UCSD-AML1 (cell line): Measurements from ENCODE around the gene SLC24A4.

Experiments used
- DNase-seq: peaks from one replicate; lab custom pipeline; 2025; ENCODE audit not compliant: unreplicated experiment; lab: John Stamatoyannopoulos, UW

Gene SLC24A4

DNA sequence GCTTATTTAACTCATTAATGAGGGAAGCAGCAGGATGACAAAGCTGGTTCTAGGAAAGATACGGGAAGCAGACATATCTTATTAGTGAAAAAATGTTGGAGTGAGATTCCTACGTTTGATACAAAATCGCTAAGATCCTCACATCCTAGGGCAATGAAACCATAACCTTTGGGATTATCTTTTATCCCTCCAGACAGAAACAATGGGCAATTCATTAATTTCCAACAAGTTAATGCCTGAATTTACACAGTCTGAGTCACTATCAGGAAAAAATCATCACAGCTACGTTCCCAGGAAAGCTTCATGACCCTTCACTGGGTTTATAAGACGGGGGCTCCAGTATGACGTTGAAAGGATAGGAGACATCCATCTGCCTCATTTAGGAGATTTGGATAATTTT lies 45.0 kb downstream of the SLC24A4 start:
- no peak for DNase-seq

- DNase-seq: no peak
These were observed 46.1 kb downstream of the SLC24A4 start for GRCh38 chr14:92369097-92369496.

DNA sequence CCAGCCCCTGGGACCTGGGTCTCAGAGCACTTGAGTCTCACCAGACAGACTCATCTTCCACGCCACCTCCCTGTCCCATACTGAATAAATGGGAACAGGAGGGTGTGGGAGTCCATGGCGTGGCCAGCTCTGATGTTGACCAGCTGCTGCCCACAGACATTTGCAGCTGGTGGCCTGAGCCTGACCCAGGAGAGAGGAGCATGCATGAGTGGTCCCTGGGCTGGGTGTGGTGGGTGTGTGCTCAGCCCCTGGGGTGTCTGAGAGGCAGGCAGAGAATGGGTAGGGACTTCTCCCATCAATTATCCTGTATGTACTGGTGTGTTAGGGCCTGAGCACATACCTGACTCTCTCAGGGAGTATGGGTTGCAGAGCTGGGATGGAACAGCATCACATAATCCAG lies 49.3 kb downstream of the SLC24A4 start:
- DNase-seq: no peak

DNA sequence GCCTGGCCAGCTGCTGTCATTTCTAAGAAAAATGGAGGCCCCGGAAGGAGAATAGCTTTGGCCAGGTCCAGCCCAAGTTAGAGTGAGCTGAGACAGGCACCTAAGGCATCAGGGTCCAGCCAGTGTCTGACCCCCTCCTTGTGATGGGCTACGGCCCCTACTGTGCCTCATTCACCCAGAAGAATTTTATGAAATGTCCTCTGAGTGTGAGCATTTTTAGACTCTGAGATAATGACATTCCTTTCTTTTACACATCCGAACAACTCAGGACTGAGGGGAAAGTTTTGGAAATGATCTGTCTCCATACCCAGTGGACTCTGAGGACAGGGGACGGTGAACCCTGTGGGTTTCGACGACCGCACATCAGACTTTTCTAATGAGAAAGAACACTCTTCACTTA lies 50.4 kb downstream of the SLC24A4 start:
- DNase-seq: no peak

- no peak for DNase-seq
These were observed 57.2 kb downstream of the SLC24A4 start for GRCh38 chr14:92380131-92380530.

DNA sequence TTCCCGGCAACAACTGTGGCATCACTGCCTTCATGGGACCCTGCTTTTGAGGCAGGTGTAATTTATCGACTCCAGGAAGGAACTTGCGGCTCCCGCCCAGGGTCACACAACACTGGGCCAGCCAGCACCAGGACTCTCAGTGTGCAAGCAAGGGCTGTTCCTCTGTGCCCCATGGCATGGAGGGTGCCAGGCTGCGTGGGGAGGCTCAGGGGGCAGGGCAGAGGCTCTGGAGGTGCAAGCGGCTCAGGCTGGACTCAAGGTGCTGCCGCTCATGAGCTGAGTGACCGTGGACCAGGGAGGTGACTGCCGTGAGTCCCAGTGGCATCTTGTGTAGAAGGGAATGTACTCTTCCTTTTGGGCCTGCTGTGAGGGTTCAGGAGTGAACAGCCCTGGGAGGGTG lies 57.6 kb downstream of the SLC24A4 start:
- DNase-seq: no peak

DNA sequence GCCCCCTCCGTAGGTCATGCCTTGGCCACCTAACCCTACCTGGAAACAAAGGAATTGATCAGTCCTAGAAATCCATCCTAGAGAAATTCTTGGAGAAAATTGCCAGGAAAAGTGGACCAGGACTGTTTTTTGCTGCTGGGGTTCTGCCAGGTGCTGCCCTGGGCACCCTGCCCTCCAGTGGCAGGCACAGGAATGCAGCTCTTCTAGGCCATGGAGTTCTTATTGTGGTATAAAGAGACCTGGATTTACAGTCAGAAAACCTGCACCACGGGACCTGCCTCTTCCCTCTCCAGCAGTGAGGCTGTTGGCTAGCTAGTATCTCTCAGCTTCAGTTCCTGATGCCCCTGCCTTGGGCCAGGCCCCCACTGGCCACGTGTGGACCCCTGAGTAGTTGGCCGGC lies 59.7 kb downstream of the SLC24A4 start:
- DNase-seq: no peak

DNA sequence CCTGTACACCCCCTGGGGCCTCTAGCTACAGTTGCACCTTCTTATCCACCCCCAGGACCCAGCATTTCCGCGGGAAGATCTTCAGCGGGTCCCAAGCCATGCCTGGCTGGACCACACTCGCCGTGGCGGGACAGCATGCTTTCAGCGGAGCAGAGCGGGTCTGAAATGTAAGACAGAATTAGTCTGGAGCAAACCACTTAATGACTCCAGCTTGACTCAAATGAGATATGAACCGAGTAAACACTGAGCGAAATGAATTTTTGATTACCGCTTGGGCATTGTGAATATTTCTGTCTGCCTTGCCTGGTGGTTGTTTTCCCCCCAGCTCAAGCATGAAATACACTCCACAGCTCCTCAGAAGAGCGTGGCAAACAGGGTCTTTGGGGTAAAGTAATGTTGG lies 60.8 kb downstream of the SLC24A4 start:
- no peak for DNase-seq

DNA sequence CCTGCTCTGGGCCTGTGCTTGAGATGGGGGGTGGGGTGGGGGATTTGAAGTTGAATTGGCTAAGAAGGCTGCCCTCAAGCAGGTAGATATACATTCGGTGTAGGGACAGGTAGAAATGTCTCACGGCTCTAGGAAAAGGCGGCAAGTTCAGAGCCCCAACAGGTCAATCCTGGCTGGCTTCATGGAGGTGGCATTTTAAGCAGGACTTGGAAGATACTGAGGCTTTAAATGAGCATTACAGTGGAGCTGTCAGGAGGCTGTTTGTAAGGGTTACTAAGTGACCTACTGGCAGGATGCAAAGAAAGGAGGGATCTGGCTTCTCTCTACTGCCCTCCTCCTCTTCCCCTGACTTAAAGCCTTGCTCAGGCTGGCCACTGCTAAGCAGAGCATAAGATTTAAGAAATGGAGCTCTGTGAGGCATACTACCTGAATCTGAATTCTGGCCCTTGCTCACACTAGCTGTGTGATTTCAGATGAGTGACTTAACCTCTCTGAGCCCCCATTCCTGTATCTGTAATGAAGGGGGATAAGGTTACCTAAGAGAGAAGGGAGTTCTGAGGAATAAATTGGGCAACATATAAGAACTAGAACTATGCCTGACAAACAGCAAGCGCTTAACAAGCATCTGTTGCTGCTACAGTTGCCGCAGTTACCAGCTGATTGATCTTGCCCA lies 61.6 kb downstream of the SLC24A4 start:
- DNase-seq: no peak

GRCh38 chr14:92385561-92385960 lies 62.6 kb downstream of the SLC24A4 start:
- DNase-seq: no peak

DNA sequence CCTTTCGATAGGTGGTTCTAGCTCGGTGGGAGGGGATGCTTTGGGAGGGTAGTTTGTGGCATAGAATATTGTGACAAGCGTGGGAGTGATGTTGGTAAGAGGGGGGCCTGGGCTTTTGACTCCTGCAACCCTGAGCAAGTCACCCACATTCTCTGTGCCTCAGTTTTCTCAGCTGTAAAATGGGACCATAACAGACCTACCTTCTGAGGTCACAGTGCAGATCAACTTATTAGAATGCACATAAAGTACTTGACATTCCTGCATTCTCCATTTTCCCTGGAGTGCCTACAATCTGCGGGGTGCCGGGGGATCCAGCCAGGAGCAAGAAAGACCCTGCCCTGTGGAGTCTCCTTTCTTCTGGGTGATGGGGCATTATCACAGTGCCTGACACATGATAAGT lies 63.2 kb downstream of the SLC24A4 start:
- no peak for DNase-seq

DNA sequence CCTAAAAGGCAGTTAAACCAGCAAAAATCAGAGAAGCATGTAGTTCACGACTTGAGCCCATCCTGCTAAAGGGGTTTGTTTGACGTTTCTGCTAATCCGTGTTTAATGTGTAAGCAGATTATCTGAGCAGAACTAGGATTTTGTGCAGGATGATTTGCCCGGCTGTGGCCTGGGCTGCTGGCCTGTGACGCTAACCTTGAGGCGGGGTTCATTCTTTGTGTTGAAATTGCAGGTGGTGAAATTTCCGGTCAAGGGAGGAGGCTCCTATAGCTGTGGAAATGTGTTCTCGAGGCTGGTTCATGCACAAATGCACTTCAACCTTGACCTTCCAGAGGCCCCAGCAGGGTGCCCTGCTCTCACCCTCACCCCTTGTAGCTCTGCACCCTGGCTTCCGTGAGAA lies 63.7 kb downstream of the SLC24A4 start:
- DNase-seq: no peak

DNA sequence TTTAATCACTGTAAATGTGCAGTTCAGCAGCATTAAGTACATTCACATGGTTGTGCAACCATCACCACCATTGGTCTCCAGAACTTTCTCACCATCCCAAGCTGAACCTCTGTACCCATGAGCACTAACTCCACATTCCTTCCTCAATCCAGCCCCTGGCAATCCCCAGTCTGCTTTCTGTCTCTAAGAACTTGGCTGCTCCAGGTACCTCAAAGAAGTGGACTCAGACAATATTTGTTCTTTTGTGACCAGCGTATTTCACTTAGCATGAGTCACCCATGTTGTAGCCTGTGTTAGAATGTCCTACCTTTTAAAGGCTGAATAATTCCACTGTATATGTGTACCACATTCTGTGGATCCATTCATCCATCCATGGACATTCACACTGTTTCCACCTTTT lies 64.6 kb downstream of the SLC24A4 start:
- no peak for DNase-seq

DNA sequence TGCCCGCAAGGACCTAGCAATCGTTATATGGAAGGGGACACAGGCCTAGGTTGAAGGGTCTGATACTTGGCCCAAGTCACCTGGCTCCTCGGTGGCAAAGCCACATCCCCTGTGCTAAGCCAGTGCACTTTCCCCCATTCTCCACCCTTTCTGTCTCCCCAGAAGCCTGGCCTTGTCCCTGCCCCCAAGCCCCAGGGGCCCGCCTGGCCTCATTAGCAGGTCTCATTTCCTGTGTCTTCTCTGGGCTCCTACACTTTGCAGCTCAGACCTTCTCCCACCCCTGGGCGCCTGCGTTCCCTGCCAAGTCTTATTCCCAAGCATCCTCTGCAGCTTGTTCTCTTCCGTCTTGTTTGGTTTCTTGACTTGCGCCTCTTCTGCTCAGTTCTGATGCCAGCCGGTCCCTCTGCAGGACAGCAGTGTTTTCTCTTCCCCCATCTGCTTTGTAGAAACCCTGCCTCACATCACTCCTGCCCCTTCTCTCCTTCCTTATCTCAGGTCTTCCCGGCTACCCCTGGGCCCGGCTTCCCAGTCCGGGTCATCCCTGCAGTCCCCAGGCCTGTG lies 66.7 kb downstream of the SLC24A4 start:
- DNase-seq: no peak

DNA sequence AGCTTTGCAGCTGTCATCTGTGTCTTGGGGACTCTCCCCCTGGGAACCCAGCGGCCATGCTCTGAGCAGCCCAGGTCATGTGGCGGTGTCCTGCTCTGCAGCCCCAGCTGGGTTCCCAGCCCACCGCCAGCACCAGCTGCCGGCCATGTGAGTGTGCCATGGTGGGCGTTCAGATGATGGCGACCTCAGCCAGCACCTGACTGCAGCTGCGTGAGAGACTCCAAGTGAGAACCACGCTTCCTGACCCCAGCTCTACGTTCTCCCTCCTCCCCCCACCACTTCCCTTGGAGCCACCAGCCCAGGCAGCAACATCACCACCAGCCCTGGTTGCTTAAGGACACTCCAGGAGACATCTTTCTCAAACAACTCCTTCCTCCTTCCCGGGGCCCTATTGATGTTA lies 68.8 kb downstream of the SLC24A4 start:
- no peak for DNase-seq

DNA sequence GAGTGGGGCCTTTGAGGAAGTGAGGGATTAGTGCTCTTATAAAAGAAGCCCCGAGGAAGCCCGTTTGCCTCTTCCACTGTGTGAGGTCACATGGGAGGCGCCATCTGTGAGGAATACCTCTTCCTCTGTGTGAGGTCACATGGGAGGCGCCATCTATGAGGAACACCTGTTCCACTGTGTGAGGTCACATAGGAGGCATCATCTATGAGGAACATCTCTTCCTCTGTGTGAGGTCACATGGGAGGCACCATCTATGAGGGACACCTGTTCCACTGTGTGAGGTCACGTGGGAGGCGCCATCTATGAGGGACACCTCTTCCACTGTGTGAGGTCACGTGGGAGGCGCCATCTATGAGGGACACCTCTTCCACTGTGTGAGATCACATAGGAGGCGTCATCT lies 69.7 kb downstream of the SLC24A4 start:
- no peak for DNase-seq

DNA sequence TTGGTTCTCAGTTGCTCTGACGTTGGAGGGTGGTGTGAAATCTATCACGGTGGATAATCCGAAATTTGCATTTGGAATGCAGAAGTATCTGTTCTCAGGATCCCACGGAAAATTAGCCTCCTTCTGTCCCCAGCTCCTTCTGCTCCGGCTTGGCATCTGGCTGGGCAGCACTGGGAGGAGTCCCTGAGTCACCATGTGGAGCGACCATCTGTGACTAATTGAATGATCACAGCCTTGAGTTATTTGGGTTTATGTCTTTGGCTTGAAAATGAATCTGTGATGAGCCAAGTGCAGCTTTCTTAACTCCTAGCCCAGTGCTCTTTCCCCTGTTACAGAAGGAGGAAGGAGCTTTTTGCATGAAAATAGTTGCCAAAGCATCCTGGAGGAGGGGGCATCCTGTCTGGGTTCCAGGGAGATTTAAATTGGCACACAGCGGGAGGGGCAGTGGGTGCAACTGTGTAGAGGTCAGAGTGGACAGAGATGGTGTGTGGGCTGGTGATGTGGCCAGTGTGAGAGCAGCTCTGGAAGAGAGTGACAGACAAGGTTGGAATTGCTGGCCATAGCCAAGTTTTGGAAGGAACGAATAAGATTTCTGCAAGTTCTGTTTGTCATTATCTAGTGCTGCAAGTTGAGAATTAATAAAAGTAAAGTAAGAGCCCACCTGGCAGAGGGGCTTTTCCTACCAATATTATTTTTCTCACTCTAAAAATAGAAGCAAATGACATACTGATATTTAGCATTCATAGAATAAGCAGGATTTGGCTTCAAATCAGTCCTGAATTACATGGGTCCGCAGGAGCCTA lies 74.4 kb downstream of the SLC24A4 start:
- DNase-seq: no peak

DNA sequence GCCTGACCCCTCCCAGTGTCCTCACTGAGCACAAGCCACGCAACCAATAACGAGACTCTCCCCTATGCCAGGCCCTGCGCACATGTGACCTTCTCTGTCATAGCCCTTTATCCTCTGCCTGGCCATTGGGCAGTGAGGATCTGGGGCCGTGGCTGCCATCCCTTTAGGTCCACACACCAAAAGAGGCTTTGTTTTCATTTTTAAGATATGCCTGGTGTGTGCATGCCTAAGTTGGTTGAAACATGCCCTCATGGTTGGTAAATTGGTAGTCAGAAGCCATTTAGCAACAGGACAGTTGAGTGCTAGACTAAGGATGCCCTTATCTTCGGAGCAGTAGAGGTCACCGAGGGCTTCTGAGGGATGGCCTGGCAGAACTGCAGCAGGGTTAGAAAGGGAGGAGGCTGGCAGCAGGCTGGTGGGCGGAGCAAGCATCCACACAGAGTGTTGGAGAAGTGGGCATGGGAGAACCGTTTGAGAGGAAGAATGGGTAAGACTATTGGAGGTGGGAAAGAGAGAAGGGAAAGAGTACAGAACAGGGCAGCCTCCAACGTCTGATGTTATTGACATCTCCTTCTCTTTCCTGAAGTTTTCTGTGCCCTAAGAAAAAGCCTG lies 75.1 kb downstream of the SLC24A4 start:
- DNase-seq: no peak

DNA sequence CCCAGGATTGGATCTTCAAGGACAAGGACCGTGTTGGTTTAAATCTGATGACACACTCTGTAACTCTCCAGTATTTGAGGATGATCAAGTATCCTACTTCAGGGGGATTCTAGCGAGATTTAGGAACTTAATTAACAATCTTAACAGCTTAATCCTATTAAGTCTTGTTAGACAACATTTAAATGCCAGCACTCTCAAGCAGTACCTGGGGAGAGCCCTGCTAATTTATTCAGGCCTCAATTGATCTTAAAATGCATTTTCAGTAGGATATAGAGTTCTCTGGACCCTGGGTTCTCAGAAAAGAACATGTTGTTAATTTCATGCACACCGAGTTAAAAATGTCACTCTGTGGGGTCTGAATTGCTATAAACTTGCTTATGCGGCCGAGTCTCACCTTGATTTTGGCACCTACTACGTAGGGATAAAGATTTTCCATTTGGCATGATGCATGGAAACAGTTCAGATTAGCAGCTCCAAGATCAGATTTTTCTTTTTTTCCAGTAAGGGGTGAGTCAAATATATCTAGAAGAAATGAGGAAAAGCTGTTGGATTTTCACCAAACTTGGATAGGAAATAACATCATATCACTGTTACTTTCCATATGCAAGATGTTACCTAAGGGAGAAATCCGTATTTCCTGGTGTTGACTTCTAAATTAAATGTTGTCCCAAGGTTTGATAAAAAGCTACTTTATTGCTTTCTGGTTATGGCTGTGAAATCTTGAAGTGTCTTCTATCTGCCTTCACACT lies 76.1 kb downstream of the SLC24A4 start:
- no peak for DNase-seq

- no peak for DNase-seq
These were observed 77.8 kb downstream of the SLC24A4 start for GRCh38 chr14:92400579-92401444.
